Measurements from ENCODE around the gene CLNS1A. TPM values are rescaled to one million over a fixed set of nuclear protein-coding genes. Genes with fewer than 3 reads are reported as not detected.

Gene CLNS1A
- total and polyA plus RNA-seq, 2 donors from 2014 or later, result 74.4 to 79.3 TPM

DNA sequence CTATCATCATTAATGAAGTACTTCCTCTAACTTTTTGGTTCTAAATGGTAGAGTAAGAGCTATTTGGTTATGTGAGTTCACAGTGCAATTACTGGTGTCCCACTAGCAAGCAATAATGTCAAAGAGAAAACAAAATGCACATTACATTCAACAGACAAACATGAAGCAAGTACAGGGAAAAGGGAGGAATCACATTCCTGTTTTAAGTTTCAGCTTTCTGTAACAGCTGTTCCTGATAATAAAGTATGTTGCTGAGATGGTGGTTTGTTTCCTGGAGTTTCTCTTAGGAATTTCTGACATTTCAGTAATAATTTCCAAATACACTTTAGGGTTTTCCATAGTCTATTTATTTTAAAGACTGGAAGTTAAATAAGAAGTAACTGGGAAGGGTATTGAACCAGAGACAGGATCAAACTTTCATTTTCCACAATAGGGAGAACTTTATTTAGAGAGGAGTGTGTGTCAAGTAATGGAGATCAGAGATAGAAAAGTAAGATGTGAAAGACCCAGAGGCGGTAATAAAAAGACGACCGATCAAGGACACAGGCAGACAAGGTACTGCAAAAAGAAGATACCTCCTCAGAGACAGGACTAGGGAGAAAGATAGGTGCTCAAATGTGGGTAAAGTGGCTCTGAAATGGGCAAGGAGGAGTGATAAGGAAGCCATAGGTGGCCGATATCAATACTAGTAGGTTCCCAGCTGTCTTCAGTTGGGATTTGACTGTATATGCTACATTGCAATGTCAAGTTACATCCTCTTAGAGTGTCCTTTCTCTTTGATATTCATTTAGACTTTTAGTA is 20.8 kb upstream of the CLNS1A start:
- intact Hi-C loops (cut with DNase I), result no loop called here
- H3K9ac ChIP-seq (ENCODE audit: low read length in 3 of 3), result no peak overlapping the region
- no peaks in the 10 kb centered on the region for H3K9me3 ChIP-seq (ENCODE audit: control insufficient read depth in 2 of 3, insufficient read depth in 1 of 3, low read length in 3 of 3)
- FAIRE-seq, result no peak
- H3K4me1 ChIP-seq (ENCODE audit: control insufficient read depth in 2 of 3, insufficient read depth in 2 of 3, low read depth in 1 of 3, low read length in 3 of 3), result no peaks in the 10 kb centered on the region
- no peaks in the 10 kb centered on the region for H3K27me3 ChIP-seq (ENCODE audit: control insufficient read depth, insufficient read depth, low read length)
- no peaks in the 10 kb centered on the region for H3K36me3 ChIP-seq (ENCODE audit: control insufficient read depth in 2 of 3, insufficient read depth in 3 of 3, low read length in 3 of 3)
- TF ChIP-seq, protein P1, sequence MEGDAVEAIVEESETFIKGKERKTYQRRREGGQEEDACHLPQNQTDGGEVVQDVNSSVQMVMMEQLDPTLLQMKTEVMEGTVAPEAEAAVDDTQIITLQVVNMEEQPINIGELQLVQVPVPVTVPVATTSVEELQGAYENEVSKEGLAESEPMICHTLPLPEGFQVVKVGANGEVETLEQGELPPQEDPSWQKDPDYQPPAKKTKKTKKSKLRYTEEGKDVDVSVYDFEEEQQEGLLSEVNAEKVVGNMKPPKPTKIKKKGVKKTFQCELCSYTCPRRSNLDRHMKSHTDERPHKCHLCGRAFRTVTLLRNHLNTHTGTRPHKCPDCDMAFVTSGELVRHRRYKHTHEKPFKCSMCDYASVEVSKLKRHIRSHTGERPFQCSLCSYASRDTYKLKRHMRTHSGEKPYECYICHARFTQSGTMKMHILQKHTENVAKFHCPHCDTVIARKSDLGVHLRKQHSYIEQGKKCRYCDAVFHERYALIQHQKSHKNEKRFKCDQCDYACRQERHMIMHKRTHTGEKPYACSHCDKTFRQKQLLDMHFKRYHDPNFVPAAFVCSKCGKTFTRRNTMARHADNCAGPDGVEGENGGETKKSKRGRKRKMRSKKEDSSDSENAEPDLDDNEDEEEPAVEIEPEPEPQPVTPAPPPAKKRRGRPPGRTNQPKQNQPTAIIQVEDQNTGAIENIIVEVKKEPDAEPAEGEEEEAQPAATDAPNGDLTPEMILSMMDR (IDR thresholded peaks at IDR 0.05; ENCODE audit: borderline replicate concordance, extremely low read depth, insufficient read depth), result no peak
- DNase-seq, result peak in 2 of 5 donors; percentile 33 to 42
- no peak overlapping the region for H3K4me3 ChIP-seq (ENCODE audit: low read length in 3 of 3)
- H3K27ac ChIP-seq (ENCODE audit: low read depth in 2 of 2, low read length in 2 of 2), result no peak overlapping the region

- Histone ChIP-seq H3K36me3 (ENCODE audit: control insufficient read depth in 2 of 3, insufficient read depth in 3 of 3, low read length in 3 of 3) (no peaks in the 10 kb centered on the region), H3K4me3 (ENCODE audit: low read length in 3 of 3) (no peak overlapping the region), H3K9me3 (ENCODE audit: control insufficient read depth in 2 of 3, insufficient read depth in 1 of 3, low read length in 3 of 3) (no peaks in the 10 kb centered on the region), H3K27ac (ENCODE audit: low read depth in 2 of 2, low read length in 2 of 2) (no peak overlapping the region), H3K9ac (ENCODE audit: low read length in 3 of 3) (no peak overlapping the region), H3K4me1 (ENCODE audit: control insufficient read depth in 2 of 3, insufficient read depth in 2 of 3, low read depth in 1 of 3, low read length in 3 of 3) (no peaks in the 10 kb centered on the region), H3K27me3 (ENCODE audit: control insufficient read depth, insufficient read depth, low read length) (no peaks in the 10 kb centered on the region)
- TF ChIP-seq, protein P1 (IDR thresholded peaks at IDR 0.05; ENCODE audit: borderline replicate concordance, extremely low read depth, insufficient read depth), result no peak
- intact Hi-C loops (cut with DNase I), result no loop called here
- FAIRE-seq, result no peak
- DNase-seq, result no peak
Measured at GRCh38 chr11:77656362-77656761, 18.8 kb upstream of the CLNS1A start.

DNA sequence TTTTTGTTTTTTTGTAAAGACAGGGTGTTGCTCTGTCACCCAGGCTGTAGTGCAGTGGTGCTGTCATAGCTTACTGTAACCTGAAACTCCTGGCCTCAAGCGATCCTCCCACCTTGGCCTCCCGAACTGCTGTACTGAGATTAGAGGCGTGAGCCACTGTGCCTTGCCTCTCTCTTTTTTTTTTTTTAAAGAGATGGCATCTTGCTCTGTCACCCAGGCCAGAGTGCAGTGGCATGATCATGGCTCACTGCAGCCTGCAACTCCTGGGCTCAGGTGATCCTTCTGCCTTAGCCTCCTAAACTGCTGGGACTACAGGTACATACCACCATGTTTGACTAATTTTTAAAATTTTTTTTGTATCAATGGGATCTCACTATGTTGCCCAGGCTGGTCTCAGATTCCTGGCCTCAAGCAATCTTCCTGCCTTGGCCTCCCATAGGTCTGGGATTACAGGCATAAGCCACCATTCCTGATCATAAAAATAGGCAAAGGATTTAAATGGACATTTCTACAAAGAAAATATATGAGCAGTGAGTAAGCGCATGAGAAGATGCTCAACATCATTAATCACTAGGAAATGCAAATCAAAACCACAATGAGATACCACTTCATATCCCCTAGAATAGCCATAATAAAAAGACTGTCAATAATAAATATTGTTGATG is 17.3 kb upstream of the CLNS1A start:
- no peak overlapping the region for H3K27ac ChIP-seq (ENCODE audit: low read depth in 2 of 2, low read length in 2 of 2)
- no peak for FAIRE-seq
- no peak for DNase-seq
- intact Hi-C loops (cut with DNase I), result no loop called here
- H3K27me3 ChIP-seq (ENCODE audit: control insufficient read depth, insufficient read depth, low read length), result no peaks in the 10 kb centered on the region
- H3K36me3 ChIP-seq (ENCODE audit: control insufficient read depth in 2 of 3, insufficient read depth in 3 of 3, low read length in 3 of 3), result no peaks in the 10 kb centered on the region
- H3K9me3 ChIP-seq (ENCODE audit: control insufficient read depth in 2 of 3, insufficient read depth in 1 of 3, low read length in 3 of 3), result no peaks in the 10 kb centered on the region
- H3K9ac ChIP-seq (ENCODE audit: low read length in 3 of 3), result no peak overlapping the region
- TF ChIP-seq, protein P1 (IDR thresholded peaks at IDR 0.05; ENCODE audit: borderline replicate concordance, extremely low read depth, insufficient read depth), result no peak
- no peak overlapping the region for H3K4me3 ChIP-seq (ENCODE audit: low read length in 3 of 3)
- H3K4me1 ChIP-seq (ENCODE audit: control insufficient read depth in 2 of 3, insufficient read depth in 2 of 3, low read depth in 1 of 3, low read length in 3 of 3), result no peaks in the 10 kb centered on the region
